NCI-H748 treated with DMSO at 0.1 percent for 48 hours (cell line): Measurements from ENCODE around the gene RPS23.

Experiments used
- DNase-seq: peaks from one replicate; lab custom pipeline; 2025; lab: John Stamatoyannopoulos, UW

Gene RPS23

DNA sequence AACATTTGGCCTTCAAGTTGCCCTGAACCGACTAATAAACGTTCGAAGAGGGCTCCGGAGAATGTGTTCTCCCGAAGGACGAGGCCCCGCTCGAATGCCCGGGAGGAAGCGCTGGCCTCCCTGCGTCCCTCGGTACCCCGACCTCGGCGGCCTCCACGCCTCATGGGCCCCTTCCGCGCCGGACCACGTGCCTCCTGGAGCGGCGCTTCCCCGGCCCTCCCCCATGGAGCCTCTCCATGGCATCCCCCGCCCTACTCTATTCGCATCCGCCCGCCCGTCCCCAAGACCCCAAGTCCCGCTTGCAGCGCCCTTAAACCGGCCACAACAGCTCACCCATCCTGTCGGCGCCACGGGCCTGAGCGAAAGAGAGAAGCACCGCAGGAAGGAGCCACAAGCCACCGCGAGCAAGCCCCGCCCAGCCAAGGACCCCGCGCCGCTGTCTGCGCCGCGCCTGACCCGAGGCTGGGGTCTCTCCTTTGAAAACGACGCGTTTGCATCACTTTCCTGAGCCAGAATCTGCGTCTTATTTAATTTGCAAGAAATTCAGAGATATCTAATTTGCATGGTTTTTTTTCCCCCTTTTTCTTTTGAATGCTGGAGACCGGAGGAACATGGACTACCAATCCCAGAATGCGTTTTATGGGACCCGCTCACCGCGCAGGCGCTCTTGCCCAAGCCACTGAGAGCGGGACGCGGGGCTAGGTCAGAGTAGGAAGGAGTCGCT is at the start of gene RPS23:
Gene RPS23, minus strand, starts transcription at position 368 of the 724 bp plus-strand sequence. Its CDS starts 31 bp downstream, at position 337.
- DNase-seq, result peak; percentile 84

DNA sequence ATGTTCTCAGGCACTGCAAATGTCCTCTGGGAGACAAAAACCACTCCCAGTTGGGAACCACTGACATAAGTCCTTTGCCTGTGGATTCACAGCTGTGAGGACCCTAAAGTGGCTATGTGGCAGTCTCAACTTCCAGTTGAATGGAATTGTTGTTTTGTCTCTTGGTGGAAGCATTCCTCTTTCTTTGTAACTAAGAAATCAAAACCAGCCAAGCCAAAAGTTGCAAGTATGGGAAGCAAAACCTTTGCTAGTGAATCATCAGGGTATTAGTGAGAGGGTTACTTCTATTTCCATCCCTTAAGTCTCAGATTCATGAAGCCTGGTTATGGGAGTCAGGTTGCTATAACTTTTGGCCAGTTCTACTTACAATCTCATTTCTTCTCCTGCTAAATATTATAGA is 49.8 kb upstream of the RPS23 start:
- DNase-seq, result no peak

DNA sequence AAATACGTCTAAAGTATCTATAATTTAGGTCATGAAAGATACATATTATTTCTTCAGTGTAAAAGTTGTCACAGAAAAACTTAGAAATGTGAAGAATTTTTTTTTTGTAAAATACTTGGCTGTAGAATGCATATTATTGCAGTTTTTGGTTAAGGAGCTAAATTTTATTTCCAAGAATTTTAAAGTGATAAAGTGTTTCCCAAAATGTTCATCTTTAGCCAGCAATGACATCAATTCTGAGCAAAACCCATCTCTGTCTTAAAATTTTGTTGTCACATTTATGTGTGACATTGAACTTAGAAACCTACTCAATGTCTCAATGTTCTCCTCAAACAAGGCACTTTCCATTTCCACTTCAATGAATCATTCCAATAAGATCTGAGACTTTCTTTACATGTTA is 47.8 kb upstream of the RPS23 start:
- no peak for DNase-seq

- no peak for DNase-seq
Observed at GRCh38 chr5:82325155-82325554, 47.0 kb upstream of the RPS23 start.

DNA sequence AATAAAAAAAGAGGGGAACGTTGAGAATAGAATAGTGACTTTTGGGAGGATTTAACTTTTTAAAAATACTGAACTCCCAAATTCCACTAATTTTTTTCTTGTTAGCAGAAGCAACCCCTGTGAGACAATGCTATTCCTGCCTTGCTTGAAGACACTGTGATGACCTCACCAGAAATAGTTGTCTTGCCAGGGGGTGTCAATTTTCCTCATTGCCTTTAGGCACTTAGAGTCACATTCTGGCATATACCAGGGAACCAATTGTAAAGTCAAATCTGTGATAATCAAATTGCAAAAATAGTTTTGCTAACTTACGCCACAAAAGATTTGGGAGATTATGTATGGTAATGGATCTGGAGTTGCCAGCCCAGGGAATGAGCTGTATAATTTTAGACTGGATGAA is 42.8 kb upstream of the RPS23 start:
- no peak for DNase-seq

- no peak for DNase-seq
Observed at GRCh38 chr5:82319651-82320376, 41.7 kb upstream of the RPS23 start.

DNA sequence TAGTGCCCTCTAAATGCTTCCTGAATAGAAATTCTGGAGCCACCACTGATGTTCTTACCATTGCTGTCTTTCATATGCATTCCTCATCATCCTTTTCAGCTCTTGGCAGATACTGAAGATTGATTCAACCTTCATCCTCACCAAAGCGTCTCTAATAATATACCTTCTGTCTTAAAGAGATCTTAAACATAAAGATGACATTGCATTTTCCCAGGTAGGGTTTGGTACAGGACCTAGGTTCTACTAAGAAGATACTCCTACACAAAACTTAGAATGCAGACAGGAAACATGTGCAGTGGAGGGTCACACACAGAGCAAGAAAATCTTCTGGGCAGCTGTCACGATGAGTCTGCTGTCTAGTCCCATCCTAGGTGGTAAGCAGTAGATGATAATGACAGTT is 41.0 kb upstream of the RPS23 start:
- no peak for DNase-seq

DNA sequence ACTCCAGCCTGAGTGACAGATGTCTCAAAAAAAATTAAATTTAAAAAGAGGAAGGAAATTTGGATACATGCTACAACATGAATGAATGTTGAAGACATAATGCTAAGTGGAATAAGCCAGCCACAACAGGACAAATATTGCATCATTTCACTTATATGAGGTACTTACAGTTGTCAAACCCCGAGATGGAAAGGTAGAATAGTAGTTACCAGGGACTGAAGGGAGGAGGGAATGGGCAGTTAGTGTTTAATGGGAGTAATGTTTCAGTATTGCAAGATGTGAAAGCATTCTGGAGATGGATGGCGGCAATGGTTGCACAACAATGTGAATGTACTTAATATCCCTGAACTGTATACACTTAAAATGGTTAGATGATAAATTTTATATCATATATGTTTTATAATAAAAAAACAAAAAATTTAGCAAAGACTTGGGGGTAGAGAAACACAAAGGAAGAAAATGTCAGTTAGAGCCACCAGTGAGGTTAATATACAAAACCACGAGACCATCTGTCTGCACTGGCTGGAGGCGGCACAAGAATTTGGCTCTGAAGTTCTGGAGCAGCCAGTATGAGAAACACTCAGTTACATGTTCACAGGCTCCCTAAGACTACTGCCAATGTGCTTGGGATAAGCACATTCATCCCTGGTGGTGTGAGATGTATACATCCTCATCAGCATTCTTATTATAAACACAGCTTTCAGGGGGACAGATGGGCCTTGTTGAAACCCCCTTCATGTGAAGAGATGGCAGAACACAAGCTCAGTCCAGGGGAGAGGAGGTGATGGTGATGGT is 37.0 kb upstream of the RPS23 start:
- DNase-seq, result no peak

DNA sequence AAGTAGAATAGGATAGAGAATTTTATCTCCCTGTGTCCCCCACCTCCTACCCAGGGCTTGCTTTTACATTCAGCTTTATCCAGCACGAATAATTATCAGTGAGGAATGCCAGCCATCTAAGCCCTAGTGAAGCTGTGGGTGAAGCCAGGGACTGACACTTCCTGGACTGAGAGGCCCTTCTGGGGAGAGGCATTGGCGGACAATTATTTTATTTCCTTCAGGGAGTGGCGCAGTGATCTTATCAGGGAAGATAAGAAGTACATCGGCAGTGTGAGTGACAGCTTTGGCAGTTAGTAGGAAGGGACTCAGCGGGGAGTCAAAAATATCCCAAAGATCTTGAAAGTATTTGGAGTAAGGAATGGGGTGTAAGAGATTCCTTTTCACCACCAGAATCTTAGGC is 34.9 kb upstream of the RPS23 start:
- DNase-seq, result no peak

GRCh38 chr5:82312373-82312856 is 34.3 kb upstream of the RPS23 start:
- DNase-seq, result peak; percentile 68

DNA sequence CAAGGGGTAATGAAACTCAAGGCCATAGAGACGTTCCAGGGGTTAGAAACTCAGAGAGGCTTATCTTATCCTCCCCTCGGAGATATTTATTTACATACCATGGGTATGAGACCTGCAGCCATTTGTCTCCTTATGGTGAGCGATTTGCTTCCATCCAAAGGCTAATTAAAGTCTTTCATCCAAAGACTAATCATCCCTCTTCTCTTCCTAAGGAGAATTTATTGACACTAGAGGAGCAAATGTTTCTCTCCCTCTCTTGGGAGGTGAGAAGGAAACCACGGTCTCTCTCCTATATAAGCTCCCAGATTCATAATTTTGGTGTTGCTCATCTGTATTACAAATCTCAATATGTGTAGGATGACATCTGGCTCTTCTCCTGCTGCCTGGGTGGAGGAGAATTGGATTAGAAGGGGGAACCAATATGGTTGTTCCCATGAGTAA is 31.0 kb upstream of the RPS23 start:
- no peak for DNase-seq

GRCh38 chr5:82308416-82308815 is 30.3 kb upstream of the RPS23 start:
- DNase-seq, result no peak

DNA sequence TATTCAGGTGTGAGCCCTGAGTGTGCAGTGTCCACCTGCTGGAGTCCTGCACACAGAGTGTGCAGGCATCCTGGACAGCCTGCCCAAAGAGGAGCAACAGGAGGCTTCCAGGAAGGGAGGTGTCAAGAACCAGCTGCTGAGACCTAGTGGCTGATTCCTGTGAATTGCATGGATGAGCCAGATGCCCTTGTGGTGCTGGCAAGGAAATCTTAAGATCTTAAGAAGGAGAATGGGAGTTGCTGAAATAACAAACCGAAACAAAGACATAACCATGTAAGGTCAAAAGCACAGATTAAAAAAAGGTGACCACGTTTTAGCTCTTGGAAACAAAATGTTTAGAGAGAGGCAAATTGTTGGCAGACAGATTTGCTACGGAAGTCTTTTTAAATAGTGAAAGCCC is 29.3 kb upstream of the RPS23 start:
- no peak for DNase-seq

DNA sequence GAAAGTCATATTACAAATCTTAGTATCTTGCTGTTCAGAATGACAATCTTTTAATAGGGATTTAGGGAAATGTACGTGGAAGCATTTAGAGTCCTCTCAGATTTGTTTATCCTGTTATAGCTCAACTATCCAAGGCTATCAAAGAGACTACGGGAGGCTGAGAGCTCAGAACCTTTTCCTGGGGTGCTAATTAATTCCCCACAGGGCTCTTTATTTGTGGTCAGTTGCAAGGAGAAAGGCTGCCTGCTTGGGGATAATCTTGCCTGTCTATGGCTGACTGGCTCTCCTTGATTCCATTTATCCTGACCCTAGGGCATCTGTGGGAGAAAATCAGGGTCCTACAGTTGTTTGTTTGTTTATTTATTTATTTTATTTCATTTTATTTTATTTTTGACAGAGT is 28.0 kb upstream of the RPS23 start:
- no peak for DNase-seq

DNA sequence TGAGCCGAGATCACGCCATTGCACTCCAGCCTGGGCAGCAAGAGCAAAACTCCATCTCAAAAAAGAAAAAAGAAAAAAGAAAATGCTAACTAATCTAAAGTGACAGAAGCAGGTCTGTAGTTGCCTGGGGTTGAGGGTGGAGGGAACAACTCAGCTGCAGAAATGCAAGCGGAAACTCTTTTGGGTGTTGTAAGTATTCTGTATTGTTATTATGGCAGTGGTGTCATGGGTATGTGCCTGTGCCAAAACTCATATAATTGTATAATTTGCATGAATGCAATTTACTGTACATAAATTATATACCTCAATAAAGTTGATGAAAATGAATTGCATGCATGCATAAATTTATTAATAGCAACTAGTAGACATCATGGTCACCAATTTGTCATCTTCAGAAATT is 23.0 kb upstream of the RPS23 start:
- DNase-seq, result no peak

DNA sequence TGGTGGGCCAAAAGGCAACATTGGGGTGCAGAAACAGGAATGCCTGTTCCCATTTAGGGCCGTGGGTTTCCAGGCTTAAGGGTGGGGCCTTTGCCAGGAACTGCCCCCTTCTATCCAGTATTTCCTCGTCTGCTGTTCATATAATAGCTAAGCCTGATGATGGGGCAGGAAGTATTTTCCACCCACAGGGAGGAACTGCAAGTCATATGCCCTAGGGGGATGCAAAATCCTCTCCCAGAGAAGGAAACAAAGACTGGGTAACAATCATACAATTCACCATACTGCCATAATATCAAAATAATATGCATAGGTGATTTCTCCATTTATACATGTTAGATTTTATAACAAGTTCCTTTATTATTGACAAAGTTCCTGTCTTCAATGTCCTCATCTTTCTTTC is 20.5 kb upstream of the RPS23 start:
- DNase-seq, result no peak

DNA sequence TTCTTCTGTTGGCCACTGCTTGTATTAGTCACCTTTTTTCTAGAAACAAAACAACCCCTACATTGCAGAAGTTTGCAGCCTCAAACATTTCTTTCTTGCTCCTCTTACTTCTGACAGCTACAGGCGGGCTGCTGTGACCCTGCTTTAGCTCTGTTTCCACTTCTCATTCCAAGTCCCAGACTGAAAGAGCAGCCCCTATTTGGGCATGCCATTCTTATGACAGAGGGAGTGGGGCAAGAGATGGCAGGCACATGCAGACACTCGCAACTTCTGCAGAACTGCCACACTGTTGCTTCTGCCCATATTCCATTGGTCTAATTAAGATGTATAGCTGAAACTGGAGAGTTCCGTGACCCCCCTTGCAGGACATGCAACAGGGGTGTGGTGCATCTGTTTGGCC is 19.6 kb upstream of the RPS23 start:
- DNase-seq, result no peak

DNA sequence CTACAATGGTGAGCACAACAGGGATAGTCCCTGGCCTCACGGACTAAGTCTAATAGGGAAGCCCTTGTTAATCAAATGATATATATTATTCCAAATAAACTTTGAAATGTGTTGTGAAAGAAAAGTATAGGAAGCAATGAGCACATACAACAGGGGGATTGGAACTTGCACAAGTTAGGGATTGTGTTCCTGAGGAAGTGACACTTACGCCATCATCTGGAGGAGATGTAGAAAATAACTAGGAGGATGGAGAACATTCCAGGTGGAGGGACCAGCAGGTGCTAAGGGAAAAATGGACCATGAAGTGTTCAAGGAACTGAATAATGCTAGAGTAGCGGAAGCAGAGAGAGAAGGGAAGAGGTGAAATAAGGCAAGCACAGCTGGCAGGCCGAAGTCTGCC is 18.8 kb upstream of the RPS23 start:
- DNase-seq, result no peak

DNA sequence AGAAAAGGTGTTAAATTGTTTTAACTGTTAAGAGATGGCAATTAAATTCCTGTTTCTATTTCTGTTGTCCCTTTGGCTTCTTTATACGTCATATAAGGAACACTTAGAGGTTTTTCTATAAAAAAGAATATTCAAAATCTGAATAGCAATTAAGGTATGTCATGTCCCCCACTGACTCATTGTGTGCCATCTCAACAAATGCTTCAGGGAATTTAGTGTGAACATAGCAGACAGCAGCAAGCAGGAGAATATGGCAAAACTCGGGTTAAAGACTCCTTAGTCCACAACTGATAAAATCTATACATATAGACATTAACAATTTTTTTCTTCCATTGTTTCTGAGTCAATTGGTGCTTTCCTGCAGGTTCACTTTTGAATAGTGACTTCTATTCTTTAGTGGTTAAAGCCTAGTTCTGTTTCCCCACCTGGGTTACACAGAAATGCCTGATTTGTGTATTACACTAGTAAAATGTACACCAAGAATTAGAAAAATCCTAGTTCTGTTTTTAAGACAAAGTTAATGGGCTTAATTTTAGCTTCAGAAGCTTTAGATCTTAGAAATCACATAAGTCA is 17.9 kb upstream of the RPS23 start:
- no peak for DNase-seq

- DNase-seq, result no peak
Observed at GRCh38 chr5:82295144-82295543, 17.0 kb upstream of the RPS23 start.

GRCh38 chr5:82291420-82291819 is 13.3 kb upstream of the RPS23 start:
- DNase-seq, result no peak

- DNase-seq, result no peak
Observed at GRCh38 chr5:82290908-82291307, 12.8 kb upstream of the RPS23 start.
